Measurements from ENCODE around the gene KSR1.
"Not testable (repeated sequence)": the region's sequence is repeated elsewhere in the genome, so short reads cannot be mapped to it uniquely, and the experiment has no call there.

The KSR1 gene

GRCh38 chr17:27455914-27456680 lies at the start of gene KSR1:
Gene KSR1, plus strand, starts transcription at chr17:27456448. Its CDS starts 196 bp downstream, at chr17:27456644.
- no peak for DNase-seq

GRCh38 chr17:27407916-27408864 lies 48.1 kb upstream of the KSR1 start:
- DNase-seq = no peak

- no peak for DNase-seq
Measured at GRCh38 chr17:27408891-27409290, 47.4 kb upstream of the KSR1 start.

- not testable (repeated sequence) for DNase-seq
Measured at GRCh38 chr17:27412158-27412557, 44.1 kb upstream of the KSR1 start.

- DNase-seq = no peak
Measured at GRCh38 chr17:27413315-27413714, 42.9 kb upstream of the KSR1 start.

- no peak for DNase-seq
Measured at GRCh38 chr17:27413792-27414191, 42.5 kb upstream of the KSR1 start.

- no peak for DNase-seq
Measured at GRCh38 chr17:27414271-27414670, 42.0 kb upstream of the KSR1 start.

- DNase-seq = no peak
Measured at GRCh38 chr17:27414694-27415093, 41.6 kb upstream of the KSR1 start.

GRCh38 chr17:27415120-27415795 lies 41.0 kb upstream of the KSR1 start:
- no peak for DNase-seq

- DNase-seq = no peak
Measured at GRCh38 chr17:27417596-27418365, 38.5 kb upstream of the KSR1 start.

- DNase-seq = no peak
Measured at GRCh38 chr17:27418366-27418615, 38.0 kb upstream of the KSR1 start.

- no peak for DNase-seq
Measured at GRCh38 chr17:27419156-27419555, 37.1 kb upstream of the KSR1 start.

- no peak for DNase-seq
Measured at GRCh38 chr17:27420211-27420950, 35.9 kb upstream of the KSR1 start.

- no peak for DNase-seq
Measured at GRCh38 chr17:27421111-27421510, 35.1 kb upstream of the KSR1 start.

GRCh38 chr17:27421626-27422025 lies 34.6 kb upstream of the KSR1 start:
- DNase-seq = not testable (repeated sequence)

- DNase-seq = no peak
Measured at GRCh38 chr17:27422601-27423000, 33.6 kb upstream of the KSR1 start.

GRCh38 chr17:27423651-27424050 lies 32.6 kb upstream of the KSR1 start:
- no peak for DNase-seq

- no peak for DNase-seq
Measured at GRCh38 chr17:27424516-27424915, 31.7 kb upstream of the KSR1 start.

- no peak for DNase-seq
Measured at GRCh38 chr17:27424941-27425340, 31.3 kb upstream of the KSR1 start.

- DNase-seq = not testable (repeated sequence)
Measured at GRCh38 chr17:27425571-27425970, 30.7 kb upstream of the KSR1 start.

GRCh38 chr17:27425991-27426390 lies 30.3 kb upstream of the KSR1 start:
- DNase-seq = no peak

- not testable (repeated sequence) for DNase-seq
Measured at GRCh38 chr17:27426471-27426870, 29.8 kb upstream of the KSR1 start.
